LNCaP clone FGC (cell line): Measurements from ENCODE around the gene ST6GALNAC6.

Source experiments
- DNase-seq: peaks from one replicate; pipeline ENCODE4 v3.0.0-alpha.2; 2011; ENCODE audit warnings: low read depth
- H3K4me3 ChIP-seq: 2 replicates; pipeline ENCODE4 v1.5.1; 2011; ENCODE audit warnings: mild to moderate bottlenecking, low read depth, low read length, control low read depth
- TF ChIP-seq, protein P1 (sequence below): IDR thresholded peaks from 2 replicates; pipeline ENCODE4 v1.5.1; 2012; ENCODE audit warnings: mild to moderate bottlenecking; ENCODE audit not compliant: control insufficient read depth, insufficient read depth; ENCODE audit errors: extremely low read depth

The ST6GALNAC6 gene

GRCh38 chr9:127867356-127868277, 31.8 kb downstream of the ST6GALNAC6 start:
- DNase-seq, result no peak
- TF ChIP-seq, protein P1, sequence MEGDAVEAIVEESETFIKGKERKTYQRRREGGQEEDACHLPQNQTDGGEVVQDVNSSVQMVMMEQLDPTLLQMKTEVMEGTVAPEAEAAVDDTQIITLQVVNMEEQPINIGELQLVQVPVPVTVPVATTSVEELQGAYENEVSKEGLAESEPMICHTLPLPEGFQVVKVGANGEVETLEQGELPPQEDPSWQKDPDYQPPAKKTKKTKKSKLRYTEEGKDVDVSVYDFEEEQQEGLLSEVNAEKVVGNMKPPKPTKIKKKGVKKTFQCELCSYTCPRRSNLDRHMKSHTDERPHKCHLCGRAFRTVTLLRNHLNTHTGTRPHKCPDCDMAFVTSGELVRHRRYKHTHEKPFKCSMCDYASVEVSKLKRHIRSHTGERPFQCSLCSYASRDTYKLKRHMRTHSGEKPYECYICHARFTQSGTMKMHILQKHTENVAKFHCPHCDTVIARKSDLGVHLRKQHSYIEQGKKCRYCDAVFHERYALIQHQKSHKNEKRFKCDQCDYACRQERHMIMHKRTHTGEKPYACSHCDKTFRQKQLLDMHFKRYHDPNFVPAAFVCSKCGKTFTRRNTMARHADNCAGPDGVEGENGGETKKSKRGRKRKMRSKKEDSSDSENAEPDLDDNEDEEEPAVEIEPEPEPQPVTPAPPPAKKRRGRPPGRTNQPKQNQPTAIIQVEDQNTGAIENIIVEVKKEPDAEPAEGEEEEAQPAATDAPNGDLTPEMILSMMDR, result no peak
- no peak overlapping the region for H3K4me3 ChIP-seq

GRCh38 chr9:127866535-127866934, 32.9 kb downstream of the ST6GALNAC6 start:
- DNase-seq, result no peak
- no peak overlapping the region for H3K4me3 ChIP-seq
- TF ChIP-seq, protein P1, result no peak

DNA sequence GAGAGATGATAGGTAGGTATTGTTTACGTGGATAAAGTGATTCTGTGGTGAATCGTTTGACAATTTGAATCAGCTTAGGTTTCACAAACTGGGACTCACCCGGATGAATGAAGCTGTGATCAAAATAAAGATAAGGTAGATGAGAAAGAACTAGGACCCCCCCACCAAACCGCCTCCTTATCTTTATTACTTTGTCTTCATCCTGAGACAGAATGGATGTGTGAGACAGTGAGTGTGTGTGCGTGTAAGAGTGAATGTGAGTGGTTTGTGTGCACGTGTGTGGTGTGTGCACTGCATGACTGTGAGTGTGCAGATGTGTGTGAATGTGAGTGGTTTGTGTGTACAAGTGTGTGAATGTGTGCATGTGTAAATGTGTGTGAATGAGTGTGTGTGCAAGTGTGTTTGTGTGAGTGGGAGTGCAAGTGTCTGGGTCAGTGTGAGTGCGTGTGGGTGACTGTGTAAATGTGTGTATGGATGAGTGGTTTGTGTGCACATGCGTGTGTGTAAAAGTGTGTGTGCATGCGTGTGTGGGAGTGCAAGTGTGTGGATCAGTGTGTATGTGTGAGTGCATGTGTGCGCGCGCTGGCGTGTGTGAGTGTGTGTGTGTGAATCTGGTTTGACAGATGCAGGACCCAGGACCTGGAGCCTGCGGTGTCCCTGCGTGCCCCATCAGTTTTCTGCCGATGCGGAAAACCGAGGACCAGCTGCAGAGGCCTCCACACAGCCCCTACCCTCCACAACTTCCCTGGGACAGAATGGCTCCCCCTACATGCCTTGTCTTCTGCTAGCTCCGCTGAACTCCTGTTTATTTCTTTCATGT, 33.5 kb downstream of the ST6GALNAC6 start:
- no peak for DNase-seq
- TF ChIP-seq, protein P1, result no peak
- no peak overlapping the region for H3K4me3 ChIP-seq

DNA sequence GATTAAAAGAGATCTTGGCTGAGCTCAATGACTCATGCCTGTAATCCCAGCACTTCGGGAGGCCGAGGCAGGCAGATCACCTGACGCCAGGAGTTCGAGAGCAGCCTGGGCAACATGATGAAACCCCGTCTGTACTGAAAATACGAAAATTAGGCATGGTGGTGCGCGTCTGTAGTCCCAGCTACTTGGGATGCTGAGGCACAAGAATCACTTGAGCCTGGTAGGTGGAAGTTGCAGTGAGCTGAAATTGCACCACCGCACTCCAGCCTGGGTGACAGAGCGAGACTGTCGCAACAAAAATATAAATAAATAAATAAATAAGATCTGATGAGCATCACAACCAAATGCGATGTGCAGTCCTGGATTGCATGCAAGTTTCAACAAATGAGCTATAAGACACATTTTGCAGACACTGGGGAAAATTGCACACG, 36.2 kb downstream of the ST6GALNAC6 start:
- H3K4me3 ChIP-seq, result no peak overlapping the region
- DNase-seq, result no peak
- TF ChIP-seq, protein P1, result no peak

DNA sequence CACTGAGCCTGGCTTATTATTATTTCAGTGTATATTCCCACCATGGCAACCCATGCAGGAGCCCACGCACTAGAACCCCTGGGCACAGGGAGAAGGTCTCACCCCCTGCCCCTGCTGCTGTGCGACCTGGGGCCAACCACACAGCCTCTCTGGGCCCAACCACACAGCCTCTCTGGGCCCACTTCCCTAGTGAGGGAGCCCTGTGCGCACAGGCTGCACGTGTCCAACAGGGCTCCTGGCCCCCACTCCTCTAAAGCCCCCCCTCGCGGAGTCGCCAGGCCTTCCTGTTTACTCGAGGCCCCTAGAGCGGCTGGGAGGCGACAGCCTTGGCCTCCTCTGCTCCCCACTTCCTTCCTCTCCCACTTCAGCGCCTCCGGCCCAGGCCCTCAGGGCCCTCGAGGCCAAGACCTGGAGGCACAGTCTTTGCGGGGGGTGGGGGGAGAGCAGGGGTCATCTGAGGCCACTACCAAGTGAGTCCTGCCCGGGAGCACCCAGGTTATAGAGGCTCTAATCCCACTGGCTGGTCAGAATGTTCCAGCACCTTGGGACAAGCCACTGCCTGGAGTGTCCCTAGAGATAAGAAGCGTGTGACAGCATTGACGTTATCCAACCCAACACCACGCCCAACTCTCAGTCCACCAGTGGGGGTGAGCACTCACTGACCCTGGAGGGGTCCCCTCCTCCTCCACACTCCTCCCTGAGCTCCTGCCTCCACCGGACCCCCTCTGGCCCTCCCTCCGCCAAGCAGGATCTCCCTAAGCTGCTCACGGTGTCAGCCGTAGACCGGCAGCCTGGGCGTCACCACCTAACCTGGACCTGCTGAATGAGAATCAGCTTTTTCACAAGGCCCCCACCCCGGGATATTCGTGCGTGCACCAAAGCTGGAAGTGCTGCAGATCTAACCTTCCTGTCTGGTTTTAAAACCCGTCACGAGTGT, 37.1 kb downstream of the ST6GALNAC6 start:
- TF ChIP-seq, protein P1, result no peak
- no peak for DNase-seq
- H3K4me3 ChIP-seq, result no peak overlapping the region

GRCh38 chr9:127860779-127861178, 38.6 kb downstream of the ST6GALNAC6 start:
- TF ChIP-seq, protein P1, result no peak
- no peak for DNase-seq
- H3K4me3 ChIP-seq, result no peak overlapping the region
